SK-N-SH (cell line): ENCODE results near the gene UTP25.

Experiments used
- NRF1 ChIP-seq: IDR thresholded peaks from 2 replicates; pipeline ENCODE4 v1.6.1; 2012; ENCODE audit warnings: low read depth, mild to moderate bottlenecking, low read length
- POLR2AphosphoS5 ChIP-seq: IDR thresholded peaks from 2 replicates; pipeline ENCODE4 v1.6.1; 2012; ENCODE audit warnings: low read depth, low read length
- RCOR1 ChIP-seq: fragments of 150-350 bp; IDR thresholded peaks from 2 replicates; pipeline ENCODE4 v1.6.1; 2017; ENCODE audit warnings: antibody characterized with exemption, low read length
- TF ChIP-seq, protein P1 (sequence below): fragments of 200-600 bp; sonication (generic); IDR thresholded peaks from 2 replicates; pipeline ENCODE4 v1.6.1; 2017; ENCODE audit warnings: antibody characterized with exemption, mild to moderate bottlenecking, moderate library complexity

DNA sequence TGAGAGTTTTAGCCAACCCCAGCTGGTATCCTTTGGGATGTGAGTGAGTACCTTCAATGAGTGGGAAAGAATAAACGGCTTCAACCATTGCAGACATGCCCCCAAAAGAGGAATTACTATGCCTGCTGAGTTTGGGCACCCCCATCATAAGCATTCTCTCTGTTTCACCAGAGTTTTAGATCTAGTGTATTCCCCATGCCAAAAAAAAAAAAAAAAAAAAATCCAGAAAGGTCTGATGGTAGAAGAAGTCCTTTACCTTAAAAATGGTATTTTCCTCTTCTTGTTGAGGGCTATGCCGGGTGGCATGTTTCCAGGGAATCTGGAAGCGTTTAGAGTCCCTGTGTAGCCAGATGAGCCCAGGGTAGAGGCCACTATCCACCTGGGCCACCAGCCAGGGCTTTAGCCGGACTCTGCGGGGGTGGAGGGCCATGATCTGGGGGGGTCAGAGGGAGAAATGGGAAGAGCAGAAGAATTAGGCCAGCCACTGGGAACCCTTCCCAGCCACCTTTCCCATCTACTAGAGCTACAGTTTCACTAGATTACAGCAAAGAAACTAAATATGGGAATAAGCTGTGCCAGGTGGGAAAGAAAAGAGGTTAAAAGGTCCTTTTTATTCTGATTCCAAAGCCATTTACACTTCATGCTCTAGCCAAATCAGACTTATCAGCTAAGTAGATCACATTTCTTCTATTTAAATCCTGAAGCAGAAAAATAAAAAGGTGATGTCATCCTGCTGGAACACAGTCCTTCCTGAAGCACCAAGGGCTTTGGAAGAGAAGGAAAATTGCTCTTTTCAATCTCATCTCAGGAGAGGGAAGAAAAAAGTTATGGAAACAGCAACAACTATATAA lies 26.6 kb upstream of the UTP25 start:
- no peak for TF ChIP-seq NRF1
- TF ChIP-seq POLR2AphosphoS5 = no peak
- TF ChIP-seq, protein P1, sequence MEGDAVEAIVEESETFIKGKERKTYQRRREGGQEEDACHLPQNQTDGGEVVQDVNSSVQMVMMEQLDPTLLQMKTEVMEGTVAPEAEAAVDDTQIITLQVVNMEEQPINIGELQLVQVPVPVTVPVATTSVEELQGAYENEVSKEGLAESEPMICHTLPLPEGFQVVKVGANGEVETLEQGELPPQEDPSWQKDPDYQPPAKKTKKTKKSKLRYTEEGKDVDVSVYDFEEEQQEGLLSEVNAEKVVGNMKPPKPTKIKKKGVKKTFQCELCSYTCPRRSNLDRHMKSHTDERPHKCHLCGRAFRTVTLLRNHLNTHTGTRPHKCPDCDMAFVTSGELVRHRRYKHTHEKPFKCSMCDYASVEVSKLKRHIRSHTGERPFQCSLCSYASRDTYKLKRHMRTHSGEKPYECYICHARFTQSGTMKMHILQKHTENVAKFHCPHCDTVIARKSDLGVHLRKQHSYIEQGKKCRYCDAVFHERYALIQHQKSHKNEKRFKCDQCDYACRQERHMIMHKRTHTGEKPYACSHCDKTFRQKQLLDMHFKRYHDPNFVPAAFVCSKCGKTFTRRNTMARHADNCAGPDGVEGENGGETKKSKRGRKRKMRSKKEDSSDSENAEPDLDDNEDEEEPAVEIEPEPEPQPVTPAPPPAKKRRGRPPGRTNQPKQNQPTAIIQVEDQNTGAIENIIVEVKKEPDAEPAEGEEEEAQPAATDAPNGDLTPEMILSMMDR = no peak
- TF ChIP-seq RCOR1 = no peak
